NCI-H146 treated with DMSO at 0.1 percent for 48 hours (cell line): ENCODE results near the gene SLCO3A1.
A peak's percentile ranks its signal among the peaks of the same experiment; 100 is the strongest.
"Not testable (repeated sequence)": the region's sequence is repeated elsewhere in the genome, so short reads cannot be mapped to it uniquely, and the experiment has no call there.

Source experiments
- DNase-seq: peaks from one replicate; lab custom pipeline; 2025; ENCODE audit not compliant: unreplicated experiment; lab: John Stamatoyannopoulos, UW

The SLCO3A1 gene

GRCh38 chr15:92059036-92059970 is 205.8 kb downstream of the SLCO3A1 start:
- no peak for DNase-seq

GRCh38 chr15:92059971-92060311 is 206.4 kb downstream of the SLCO3A1 start:
- DNase-seq: not testable (repeated sequence)

DNA sequence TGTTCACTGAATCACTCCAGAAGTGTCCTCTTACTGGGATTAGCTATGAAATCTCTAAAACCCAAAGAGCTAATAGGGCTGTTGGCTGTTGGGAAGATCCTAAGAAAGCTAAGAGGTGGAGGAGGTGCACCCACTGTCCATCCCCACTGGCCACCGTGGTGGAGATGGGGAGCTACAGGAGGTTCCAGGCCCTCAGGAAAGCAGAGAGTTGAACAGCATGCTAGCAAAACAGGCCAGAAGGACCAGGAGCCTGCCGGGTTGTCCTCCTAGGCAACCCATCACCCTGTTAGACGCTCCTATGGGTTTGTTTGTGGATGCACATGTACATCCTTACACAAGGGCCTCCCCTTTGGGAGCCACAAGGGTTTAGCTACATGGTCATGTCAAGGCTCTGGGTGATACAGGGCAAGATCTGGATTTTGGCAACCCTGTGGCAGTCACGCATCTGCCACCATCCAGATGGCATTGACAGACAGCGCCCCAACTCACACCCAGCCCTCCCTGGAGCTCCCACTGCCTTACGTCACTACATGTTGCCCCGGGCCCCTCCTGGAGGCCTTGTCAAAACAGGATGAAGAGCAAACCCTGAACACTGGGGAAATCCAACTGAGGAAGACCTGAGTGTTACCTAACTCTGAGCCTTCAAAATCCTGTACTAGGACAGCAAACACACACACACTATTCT is 208.1 kb downstream of the SLCO3A1 start:
- DNase-seq: no peak

DNA sequence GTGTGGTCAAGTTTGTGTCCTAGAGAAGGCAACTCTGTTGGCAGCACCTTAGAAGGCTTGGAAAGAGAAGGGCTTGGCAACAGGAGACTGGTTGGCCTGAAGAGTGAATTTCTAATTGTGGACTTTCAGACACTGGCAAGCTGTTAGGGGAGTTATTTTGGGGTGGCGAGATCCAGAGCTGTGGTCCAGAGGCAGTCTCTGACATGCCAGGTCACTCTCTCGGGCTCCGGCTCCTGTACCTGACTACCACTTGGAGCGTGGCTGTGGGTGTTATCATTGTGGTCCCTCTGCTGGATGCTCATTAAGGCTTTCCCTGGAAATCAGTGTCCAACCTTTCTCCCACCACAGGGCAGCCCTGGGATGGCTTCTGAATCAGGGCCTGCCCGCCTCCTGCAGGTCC is 209.0 kb downstream of the SLCO3A1 start:
- no peak for DNase-seq

- DNase-seq: no peak
These were observed 214.6 kb downstream of the SLCO3A1 start for GRCh38 chr15:92068121-92068520.

DNA sequence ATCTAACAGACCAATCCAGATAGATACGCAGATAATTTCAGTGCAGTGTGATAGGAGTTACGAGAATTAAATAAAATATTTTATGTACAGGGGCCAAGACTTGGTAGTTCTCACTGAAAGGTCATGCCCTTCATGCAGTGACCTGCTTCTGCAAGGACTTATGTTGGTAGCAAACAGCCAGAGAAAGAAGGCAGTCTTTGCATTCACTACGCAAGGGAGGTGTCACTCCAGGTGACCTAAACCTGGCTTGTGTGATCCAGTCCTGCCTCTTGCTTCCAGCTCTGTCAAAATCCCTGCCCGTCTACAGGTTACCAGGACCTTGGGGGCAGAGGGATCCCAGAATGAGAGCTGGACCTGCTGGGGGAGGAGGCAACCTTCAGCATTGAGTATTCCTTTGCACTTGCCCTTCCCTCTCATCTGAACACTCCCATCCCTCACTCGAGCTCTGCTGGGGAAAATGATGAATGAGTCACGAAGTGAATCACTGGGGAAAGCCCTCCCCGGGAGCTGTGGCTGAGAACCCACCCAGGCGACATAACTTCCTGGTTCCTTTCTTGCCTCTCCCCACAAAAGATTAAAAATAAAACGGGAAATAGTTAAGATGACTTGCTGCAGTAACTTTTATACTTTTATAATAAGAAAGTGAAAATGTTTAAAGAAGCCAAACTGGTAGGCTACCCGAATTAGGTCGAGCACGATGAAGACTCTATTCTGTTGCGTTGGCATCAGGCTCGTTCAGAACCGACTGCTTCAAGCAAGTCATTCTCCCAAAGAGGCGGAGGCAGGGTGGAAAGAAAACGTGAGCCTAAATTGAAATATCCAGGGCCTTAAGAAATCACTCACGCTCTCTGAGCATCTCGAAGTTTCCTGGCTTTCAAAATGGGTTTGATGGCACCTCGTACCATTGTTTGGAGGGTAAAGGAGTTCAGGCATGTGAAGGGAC is 216.1 kb downstream of the SLCO3A1 start:
- no peak for DNase-seq

DNA sequence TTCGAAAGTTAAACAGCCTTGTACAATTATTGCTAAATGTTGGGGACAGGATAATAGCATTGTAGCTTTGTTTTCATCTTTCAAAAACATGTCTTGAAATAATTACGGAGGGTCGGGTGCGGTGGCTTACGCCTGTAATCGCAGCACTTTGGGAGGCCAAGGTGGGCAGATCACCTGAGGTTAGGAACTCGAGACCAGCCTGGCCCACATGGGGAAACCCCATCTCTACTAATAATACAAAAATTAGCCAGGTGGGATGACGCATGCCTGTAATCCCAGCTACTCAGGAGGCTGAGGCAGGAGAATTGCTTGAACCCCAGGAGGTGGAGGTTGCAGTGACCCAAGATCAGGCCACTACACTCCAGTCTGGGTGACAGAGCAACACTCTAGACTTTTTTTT is 216.7 kb downstream of the SLCO3A1 start:
- DNase-seq: not testable (repeated sequence)

DNA sequence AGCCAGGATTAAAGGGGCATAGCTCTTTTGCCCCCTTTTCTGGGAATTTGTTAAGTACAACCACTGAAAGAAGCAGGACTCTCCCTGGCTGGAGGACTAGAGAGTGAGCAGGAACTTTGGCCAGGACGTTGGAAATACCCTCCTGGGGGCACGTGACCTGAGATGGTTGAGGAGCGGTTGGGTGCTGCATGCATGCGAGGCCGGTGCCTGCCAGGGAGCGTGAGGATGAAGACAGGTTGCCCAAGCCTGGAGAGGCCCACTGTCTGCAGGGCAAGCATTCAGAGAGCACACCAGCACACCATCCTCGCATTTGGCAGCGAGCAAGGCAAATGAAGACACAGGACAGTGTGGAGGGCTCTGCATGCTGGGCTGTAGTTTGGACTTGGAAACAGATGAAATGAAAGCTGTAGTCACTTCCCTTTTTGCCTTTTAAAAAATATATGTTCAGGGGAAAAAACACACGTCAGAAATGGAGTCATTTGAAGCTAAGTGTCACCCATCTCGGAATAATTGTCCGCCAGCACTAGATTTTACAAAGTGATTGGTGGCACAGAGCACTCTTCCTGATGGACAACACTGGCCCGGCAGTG is 217.6 kb downstream of the SLCO3A1 start:
- DNase-seq: no peak

GRCh38 chr15:92073044-92073785 is 219.7 kb downstream of the SLCO3A1 start:
- no peak for DNase-seq

DNA sequence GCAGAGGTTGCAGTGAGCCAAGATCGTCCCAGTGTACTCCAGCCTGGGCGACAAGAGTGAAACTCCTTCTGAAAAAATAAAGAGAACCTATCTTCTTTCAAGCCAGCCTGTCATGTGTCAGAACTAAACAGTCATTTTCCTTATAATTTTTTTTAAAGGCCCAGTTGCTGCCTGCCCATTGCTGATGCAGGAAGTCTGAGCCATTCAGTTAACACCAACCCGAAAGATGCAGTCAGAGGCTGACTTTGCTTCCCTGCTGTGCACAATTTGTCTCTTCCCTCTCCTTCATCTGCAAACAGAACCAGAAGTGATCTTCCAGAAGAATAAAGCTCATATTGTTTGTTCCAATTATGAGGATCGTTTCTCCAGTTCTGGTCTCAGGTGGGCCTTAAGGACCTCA is 220.6 kb downstream of the SLCO3A1 start:
- DNase-seq: peak; percentile 23

DNA sequence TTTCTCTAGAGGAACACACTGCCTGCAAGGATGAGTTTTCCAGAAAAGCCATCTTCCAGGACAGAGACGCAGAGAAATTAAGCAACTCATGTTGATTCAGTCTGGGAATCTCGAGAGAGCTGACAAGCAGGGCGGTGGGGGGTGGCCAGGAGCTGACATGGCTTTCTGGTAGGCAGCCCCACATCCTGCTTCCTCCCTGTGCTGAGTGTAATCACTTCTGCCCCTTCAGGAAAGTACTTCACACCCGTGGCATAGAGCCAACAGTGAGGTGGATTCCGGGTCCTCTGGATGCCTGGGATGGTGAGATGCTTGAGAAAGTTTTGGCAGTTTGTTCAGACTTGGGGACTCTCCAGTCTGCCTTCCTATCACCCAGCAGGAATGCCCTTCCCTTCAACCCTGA is 221.1 kb downstream of the SLCO3A1 start:
- DNase-seq: no peak

- DNase-seq: no peak
These were observed 222.3 kb downstream of the SLCO3A1 start for GRCh38 chr15:92075764-92076163.

DNA sequence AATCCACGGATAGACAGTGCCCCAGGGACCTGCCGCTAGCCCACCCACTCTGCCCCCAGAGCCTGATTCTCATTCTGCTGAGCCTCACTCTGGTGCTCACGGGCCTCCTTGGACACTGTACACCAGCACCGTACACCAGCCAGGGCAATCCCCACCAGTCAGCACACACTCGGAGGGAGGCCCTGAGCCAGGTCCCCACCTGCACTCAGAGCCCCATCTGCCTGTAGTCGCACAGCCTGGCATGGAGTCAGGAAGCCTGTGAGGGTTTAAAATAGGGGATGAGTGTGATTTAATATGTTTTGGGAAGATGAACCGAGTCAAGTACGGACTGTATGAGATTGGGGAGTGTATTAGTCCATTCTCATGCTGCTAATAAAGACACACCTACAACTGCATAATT is 223.0 kb downstream of the SLCO3A1 start:
- no peak for DNase-seq

DNA sequence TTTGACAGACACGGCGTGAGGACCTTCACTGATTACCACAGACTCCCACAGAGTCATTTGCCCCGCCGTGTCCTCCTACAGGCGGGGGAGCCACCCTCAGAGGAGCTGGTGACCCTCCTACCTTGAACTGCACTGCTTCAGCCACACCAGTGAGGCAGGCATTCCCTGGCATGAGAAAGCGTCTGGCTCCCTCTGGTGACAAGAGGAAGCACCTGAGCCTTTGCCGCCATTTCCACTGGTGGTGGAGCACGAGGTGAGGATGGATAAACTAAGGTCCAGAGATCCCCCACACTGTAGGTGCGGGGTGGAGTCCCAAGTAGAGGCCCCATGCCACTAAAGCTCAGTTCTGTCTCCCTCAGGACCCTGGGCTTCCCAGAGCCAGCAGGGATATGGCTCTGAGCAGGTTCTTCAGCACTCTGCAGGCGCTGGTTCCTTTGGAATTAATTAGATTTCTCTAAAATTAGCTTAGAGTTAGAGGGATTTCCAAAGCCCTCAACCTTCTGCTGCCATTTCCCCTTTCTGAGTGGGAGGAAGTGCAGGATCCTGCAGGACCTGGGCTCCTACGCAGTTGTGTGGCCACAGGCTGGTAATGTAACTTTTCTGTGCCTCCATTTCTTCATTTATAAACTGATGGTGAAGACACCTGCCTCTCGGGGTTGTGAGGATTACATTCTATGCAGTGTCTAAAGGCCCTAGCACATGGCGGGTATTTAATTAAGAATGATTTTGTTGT is 224.0 kb downstream of the SLCO3A1 start:
- DNase-seq: peak; percentile 10

DNA sequence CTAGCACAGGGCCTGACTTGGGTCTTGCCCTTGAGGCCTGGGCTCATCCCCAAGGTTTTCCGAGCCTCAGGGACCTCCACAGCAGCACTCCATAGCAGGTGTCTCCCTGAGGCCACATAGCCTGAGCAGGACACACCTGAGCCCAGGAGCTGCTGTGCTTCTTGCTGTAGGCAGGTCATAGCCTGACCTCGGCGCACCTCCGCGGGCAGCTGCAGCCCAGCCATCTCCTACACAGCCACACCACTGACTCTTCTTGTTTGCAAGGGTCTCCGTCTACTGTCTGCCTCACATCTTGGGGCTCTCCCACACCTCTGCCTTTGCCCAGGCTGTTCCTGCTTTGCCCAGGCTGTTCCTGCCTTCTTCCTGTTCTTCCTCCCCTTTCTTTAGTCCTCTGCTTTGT is 224.8 kb downstream of the SLCO3A1 start:
- DNase-seq: no peak

GRCh38 chr15:92079047-92079446 is 225.5 kb downstream of the SLCO3A1 start:
- DNase-seq: no peak

GRCh38 chr15:92079647-92080255 is 226.2 kb downstream of the SLCO3A1 start:
- no peak for DNase-seq

DNA sequence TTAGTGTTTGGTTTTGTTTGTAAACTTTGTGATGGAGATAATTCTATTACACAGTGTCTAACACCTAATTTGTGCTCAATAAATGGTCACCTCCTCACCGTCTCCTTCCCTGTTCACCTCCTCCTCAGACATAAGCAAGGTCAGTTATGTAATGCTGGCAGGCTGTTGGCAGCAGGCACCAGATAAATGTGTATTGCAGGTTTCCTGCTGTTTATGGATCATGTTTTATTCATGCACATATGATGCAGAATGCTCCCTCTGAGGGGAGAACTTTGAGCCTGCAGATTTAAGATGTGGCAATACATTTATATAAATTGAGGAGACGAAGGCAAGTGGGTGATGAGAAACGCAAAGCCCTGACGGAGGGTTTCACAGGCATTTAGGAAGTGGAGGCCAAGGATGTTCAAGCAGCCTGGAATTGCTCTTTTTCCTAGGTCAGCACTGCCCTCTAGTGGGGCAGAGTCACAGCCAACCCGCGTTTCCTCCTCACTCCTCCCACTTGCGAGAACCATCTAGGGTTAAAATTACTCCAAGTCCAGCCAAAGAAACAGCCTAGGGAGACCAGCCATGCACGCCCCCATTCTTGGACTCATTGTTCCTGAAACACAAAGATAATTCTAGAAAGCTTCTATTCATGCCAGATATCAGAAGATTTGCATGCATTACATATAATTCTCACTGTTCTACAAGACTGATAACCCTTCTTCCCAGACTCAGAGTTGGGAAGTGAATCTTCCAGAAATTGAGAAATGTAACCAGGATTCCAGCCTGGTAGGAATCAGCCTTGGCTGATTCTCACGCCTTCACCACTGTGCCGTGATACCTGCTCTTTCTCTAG is 228.7 kb downstream of the SLCO3A1 start:
- peak; percentile 13 for DNase-seq
